Activated CD4-positive, alpha-beta T cell treated with anti-CD3 and anti-CD28 coated beads, Interleukin-2, amount 10 ng/mL, durations not matched to agents 7 days and 5 days (primary cell): ENCODE results near the gene KLHL22. TPM values are rescaled to one million over a fixed set of nuclear protein-coding genes. Genes with fewer than 3 reads are reported as not detected.

ENCODE experiments used
- total RNA-seq, 2 experiments: library from RNA; stranded (reverse); gene quantifications; one replicate each; pipeline ENCODE4 v1.2.3, GENCODE V29; 2021

KLHL22 gene
- total RNA-seq, 2 experiments from 2014 or later: 38.7 to 40.1 TPM

Other genes starting within 250 kb of the KLHL22 start
- 1 to 10 TPM; 3.1 to 4.0 TPM for gene RTN4R, start 227.5 kb downstream of the KLHL22 start, total RNA-seq
- gene DGCR6L, start 175.7 kb downstream of the KLHL22 start, total RNA-seq: 10 to 100 TPM; 60.4 to 63.1 TPM
- gene ZNF74, start 101.6 kb downstream of the KLHL22 start, total RNA-seq: 10 to 100 TPM in 1 of 2 experiments, 1 to 10 TPM in 1; 8.6 to 11.1 TPM
- 1 to 10 TPM; 1.1 to 1.2 TPM for gene SCARF2, start 58.0 kb downstream of the KLHL22 start, total RNA-seq
- 100 to 1,000 TPM; 141 to 182 TPM for gene MED15, start 11.8 kb upstream of the KLHL22 start, total RNA-seq